GM18511 (cell line): Measurements from ENCODE around the gene PRPF31.

ENCODE experiments used
- ATAC-seq: cut with Tn5 transposase; IDR thresholded peaks from one replicate; pipeline ENCODE4 v1.9.1; 2021; ENCODE audit warnings: mild to moderate bottlenecking, moderate library complexity; ENCODE audit not compliant: unreplicated experiment

The PRPF31 gene

DNA sequence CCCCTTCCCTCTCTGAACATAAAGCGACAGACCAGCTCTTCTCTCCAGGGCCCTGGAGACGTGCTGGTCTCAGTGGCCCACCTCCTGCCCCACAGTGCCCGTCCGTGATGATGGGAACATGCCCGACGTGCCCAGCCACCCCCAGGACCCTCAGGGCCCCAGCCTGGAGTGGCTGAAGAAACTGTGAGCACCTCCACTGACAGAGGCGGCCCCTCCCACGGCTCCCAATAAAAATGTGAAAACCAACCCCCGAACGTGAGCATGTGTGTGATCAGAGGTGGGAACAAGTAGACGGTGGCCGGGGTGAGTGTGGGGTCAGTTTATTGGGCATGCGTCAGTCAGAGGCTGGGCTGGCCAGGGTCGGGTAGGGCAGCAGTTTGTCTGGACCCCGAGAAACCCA, 8.8 kb upstream of the PRPF31 start:
- no peak for ATAC-seq

DNA sequence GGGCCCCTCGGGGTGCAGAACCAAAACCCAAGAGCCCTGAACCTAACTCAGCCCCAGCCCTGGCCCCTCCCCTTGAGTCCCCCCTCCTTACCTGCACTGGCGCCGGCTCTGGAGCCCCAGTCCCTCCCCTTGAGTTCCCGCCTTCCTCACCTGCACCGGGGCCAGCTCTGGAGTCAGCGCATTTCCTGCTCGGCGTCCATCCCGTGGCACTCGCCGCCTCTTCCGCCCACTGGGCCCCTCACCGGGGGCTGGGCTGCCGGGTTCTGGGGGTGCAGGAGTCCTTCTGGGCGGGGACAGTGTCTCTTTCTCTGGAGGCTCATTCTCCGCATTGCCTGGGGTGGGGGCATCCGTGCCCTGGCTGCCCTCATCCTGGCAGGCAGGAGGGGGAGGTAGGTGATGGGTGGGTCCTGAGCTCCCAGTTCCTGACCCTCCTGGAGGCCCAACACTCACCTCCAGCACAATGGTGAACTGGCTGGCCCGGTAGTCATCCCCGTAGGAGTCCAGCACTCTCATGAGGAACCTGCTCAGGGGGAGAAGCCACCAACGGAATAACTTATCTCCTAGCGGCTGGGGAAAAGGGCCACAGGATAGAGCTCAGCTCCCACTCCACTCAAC, 7.6 kb upstream of the PRPF31 start:
- ATAC-seq = no peak

DNA sequence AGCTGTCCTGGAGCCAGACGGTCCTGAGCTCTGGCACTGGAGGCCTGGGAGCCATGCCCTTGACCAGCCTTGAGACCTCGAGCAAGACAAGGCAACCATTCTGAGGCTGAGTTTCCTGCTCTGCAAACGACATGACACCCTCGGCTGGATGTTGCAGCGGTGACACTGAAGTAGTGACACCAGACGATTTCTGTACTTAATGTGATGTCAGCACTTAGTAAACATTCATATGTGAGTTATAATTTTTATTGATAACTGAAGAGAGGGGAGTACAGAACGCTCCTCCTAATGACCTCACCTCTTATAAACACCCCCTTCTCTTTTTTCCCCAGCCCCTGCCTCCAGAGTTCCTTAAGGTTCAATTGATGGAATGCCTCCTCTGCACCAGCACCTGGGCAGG, 7.1 kb upstream of the PRPF31 start:
- no peak for ATAC-seq

DNA sequence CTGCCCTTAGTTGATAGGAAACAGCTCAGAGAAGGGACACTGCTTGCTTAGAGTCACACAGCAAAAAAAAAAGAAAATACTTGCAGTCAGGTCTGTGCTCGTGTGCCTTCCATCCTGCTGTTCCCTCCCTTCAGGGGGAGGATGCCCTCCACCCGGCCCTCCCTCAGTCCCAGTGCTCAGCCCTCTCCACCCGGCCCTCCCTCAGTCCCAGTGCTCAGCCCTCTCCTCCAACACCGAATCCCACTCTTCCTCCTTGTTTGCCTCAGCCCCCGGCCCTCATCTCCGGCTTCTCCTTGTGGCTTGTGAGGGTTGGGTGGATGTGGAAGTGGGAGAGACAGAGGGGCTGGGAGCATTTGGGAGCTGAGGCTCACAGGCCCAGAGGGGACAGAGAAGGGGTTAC, 5.9 kb upstream of the PRPF31 start:
- no peak for ATAC-seq

DNA sequence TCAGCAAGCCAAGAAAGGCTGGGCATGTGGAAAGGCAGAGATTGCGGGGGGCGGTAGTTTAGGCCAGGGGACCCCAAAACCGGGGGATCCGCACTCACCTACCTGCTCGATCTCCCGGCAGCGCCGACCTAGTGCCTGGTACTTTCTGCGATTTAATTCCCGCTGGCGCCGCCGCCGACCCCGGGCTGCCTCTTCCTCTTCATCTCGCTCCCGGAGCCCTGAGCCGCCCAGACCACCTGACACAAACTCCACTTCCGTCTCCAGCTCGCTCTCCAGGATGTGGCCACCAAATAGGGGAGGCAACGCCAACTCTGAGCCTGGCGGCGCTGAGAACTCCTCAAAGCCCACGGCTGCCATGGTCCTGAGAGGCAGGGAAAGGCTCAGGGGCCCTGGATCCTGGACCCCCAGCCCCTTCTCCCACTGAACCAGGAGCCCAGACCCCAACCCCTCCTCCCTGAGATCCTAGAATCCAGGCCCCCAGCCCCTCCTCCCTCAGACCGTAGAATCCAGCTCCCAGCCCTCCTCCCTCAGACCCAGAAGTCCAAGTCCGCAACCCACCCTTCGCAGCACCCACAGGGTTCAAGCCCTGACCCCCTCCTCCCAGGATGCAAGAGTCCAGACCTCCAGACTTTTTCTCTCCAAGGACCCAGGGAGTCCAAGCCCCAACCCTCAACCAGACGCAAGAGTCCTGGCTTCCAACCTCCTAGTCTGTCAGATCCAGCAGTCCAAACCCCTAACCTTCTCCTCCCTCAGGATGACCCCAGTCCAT, 1.0 kb upstream of the PRPF31 start:
- ATAC-seq = no peak

DNA sequence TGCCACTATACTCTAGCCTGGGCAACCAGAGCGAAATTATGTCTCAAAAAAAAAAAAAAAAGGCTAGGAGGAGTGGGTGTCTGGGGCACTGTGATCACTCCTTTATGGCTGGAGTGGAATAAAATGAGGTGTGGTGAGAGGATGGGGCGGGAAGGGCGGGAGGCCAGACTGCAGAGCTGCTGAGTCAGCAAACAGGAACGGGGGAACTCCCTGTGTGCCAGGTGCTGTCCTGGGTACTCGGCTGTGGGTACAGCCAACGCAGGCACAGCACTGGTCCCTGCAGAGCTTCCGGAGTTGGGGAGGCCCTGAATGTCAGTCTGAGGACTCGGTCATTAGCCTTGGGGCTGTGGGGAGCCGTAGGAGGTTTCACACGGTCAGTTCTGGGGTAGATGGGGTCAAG, 5.7 kb downstream of the PRPF31 start:
- no peak for ATAC-seq

DNA sequence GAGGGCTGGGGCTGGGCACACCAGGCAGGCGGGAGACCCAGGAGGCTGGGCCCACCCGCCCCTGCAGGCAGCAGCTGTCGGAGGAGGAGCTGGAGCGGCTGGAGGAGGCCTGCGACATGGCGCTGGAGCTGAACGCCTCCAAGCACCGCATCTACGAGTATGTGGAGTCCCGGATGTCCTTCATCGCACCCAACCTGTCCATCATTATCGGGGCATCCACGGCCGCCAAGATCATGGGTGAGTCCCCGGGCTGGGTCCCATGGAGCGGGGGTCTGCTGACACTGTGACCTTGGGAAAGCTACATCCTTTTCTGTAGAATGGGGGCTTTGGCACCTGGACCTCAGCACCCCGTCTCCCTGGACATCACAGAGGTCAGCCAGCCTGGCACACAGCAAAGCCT, 8.1 kb downstream of the PRPF31 start:
- ATAC-seq = no peak

DNA sequence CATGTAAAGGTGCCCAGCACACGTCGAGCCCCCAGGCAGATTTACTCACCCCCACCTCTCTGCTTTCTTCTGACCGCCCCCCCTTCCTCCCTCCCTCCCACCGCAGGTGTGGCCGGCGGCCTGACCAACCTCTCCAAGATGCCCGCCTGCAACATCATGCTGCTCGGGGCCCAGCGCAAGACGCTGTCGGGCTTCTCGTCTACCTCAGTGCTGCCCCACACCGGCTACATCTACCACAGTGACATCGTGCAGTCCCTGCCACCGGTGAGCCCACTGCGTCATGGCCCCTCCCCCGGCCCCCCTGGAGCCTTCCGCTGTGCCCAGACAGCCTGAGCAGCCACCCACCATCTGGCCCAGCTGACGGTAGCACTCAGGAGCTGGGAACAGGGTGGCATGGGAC, 8.8 kb downstream of the PRPF31 start:
- ATAC-seq = no peak

DNA sequence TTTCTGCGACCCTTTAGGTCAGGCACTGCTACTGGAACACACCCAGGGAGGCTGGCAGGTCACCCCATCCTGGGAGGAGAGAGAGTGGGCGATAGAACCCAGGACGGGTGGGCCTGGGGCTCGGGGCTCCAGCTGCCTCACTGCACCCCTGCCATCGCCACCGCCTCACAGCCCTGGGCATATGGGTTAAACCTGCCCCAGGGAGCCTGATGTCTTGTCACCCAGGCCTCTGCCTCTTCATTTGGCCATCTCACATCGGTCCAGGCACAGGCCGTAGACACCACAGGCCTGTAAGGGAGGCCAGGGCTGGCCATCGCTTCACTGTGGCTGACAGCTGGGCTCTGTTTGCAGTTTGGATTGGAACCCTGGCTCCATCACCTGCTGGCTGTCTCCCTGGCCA, 10.2 kb downstream of the PRPF31 start:
- ATAC-seq = no peak

DNA sequence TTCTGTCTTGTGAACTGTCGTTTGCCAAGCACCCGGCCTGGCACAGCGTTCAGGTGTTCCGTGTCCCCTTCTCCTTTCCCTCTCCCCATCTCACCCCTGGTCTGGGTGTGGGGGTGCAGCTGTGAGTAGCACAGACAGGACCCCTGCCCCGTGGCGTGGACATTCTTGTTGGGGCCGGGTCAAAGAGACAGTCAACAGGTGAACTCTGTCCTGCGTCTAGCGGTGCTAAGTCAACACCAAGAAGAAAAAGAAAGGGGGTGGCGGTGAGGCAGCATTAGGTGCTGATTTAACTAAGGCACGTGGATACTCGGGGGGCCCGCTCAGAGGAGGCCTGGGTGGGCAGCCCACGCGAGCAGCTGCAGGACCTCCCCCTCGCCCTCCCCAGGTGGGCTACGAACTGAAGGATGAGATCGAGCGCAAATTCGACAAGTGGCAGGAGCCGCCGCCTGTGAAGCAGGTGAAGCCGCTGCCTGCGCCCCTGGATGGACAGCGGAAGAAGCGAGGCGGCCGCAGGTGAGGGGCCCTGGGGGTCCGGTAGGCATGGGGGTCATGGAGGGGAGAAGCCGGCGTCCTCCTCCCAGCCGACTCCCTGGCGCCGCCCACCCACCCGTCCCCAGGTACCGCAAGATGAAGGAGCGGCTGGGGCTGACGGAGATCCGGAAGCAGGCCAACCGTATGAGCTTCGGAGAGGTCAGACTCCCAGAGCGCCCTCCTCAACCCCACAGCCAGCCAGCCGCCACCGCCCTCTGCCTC, 12.3 kb downstream of the PRPF31 start:
- ATAC-seq = no peak

DNA sequence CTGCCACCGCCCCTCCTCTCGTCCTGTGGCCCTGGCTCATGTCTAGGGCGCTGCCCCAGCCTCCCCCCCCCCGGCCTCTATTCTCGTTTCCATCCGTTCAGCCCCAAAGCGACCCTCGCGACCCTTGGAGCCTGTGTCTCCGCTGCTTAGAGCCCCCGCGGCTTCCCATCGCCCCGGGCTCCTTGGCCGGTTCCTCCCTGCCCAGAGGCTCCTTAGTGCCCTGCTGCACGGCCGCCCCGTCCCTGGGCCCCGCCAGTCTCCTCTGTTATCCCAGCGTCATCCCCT, 12.8 kb downstream of the PRPF31 start:
- ATAC-seq = no peak

DNA sequence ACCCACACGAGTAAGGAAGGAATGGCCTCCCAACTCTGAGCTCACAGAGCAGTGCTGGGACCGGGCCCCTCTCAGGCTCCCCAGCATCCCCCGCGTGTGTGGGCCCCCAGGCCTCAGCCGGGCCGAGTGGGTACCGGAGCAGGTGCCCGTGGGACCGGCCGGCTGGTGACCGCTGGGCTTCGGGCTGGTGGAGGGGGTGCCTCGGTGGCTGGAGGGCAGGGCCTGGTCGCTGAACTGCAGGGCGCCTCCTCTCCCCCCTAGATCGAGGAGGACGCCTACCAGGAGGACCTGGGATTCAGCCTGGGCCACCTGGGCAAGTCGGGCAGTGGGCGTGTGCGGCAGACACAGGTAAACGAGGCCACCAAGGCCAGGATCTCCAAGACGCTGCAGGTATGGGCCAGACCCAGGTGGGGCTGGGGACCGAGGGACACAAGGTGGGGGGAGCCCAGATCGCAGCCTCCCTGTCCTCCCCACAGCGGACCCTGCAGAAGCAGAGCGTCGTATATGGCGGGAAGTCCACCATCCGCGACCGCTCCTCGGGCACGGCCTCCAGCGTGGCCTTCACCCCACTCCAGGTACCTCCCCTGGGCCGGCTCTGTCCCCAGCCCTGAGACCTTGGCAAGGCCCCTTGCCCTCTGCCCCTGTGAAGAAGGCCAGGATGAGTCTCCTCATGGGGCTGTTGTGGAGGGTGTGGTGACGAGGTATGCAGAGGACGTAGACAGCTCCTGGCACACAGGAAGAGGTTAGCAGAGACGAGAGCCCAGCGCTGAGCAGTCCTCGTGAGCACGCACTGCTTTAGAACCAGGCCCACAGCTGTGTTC, 13.5 kb downstream of the PRPF31 start:
- ATAC-seq = no peak

DNA sequence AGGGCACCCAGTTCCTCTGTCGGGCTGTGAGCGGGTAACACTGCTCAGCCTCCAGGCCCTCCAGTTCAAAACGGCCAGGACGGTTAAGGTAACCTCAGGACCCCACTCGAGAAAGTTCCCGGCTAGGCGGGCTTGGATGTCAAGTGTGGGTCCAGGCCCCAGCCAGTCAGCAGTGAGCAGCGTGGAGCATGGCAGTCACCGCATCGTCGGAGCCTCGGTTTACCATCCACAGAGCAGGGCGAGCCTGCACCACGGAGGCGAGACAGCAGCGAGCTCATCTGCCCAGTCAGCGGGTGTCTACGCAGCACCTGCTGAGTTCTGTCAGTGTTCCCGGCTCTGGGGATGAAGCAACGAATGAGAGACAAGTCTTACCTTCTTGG, 14.1 kb downstream of the PRPF31 start:
- ATAC-seq = no peak

DNA sequence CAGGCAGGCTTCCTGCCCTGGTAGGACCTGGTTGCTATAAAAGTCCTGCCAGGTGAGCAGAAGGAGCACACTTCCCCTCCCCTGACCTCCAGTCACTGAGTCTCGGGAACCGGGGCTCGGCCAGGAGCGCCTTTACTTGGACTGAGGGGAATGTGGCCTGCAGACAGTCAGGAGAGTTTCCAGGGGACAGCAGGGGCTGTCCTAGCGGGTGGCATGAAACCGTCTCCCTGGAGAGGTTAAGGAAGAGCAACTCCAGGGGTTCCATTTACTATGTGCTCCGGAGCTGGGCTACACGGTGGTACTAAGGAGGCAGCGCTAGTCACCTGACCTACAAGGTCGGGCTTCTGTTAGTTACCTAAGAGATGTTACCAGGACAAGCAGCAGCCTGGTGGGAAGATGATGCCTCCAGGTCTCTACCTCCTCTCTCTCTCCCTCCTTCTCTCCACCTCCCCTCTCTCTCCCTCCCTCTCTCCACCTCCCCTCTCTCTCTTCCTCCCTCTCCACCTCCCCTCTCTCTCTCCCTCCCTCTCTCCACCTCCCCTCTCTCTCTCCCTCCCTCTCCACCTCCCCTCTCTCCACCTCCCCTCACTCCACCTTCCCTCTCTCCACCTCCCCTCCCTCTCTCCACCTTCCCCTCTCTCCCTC, 17.9 kb downstream of the PRPF31 start:
- no peak for ATAC-seq

DNA sequence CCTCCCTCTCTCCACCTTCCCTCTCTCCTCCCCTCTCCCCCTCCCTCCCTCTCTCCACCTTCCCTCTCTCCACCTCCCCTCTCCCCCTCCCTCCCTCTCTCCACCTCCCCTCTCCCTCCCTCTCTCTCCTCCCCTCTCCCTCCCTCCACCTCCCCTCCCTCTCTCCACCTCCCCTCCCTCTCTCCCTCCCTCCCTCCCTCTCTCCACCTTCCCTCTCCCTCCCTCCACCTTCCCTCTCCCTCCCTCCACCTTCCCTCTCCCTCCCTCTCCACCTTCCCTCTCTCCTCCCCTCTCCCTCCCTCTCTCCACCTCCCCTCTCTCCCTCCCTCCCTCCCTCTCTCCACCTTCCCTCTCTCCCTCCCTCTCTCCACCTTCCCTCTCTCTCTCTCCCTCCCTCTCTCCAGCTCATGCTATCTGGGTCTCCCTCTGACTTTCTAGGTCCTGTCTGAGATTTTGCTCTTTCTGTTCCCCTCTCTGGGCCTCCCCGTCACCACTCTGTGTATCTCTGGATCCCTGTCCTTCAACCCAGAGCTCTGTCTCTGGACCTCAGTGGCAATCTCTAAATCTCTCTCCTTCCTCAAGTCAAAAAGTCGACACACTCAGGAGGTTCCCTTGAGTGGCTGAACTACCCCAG, 18.5 kb downstream of the PRPF31 start:
- ATAC-seq = no peak

DNA sequence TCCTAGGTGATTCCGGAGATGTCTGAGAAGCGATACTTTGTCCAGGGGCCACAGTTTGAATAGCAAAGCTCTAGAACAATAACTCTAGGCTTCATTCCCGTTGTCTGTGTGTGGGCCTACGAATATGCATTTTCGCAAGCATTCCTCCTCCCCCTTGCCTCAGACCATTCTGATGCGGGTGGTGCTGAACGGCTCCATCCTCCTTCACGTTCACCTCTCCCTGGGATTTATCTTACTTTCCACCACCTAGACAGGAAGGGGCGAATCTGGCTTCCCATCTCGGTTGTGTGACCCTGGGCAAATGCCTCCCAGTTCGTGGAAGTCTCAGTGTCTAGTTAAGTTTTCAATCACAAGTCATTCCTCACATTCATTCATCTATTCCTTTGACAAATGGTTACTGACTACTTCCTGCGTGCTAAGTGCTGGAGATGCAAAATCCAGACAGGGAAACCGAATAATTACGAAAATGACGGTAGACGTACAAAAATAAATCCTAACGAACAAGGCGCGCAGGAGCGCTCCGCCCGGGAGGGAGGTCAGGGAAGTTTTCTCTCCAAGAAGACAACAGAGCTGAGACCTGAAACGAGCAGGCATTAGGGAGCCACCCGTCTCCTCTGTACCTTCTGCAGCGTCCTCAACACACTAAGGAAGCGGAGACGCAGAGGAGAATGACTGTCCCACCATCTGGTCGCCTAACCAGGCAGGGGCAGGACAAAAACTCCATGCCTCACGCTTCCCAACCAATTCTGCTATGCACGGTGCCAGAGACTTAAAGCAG, 20.7 kb downstream of the PRPF31 start:
- no peak for ATAC-seq

DNA sequence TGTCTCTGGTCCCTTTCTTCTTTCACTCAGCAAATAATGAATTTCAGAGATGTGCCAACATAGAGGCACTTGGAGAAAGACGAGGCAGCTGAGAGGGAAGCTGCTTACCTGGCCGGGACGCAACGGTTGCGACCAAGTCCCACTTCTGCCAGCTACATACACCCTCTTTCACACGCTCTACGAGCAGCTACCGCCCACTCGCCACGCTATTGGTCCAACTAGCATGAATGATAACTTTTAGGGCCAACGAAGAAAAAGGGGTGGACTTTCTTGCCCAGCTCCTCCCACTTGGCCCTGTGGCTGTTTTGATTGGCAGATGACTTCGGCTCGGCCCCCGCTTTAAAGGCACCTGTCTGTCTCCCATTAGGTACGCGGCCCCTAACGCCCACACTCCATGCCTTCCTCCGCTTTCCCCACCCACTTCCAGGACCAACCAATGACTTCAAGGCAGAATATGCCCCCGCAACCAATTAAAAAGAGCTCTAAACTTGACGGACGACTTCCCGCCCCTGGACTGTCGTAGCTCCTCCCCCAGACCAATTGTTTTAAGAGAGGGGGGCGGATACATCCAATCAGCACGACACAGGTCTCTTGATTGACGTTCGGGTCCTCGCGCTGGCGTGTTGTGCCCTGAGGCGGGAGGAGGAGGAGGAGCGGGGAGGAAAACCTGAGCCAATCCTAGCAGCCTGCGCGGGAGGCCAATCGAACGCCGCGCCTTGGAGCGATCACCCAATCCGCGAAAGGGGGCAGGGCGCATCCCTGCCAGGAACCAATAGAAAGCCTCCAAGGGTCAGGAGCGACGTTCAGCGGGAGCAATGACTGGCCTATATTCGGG, 21.5 kb downstream of the PRPF31 start:
- ATAC-seq = peak; percentile 82

DNA sequence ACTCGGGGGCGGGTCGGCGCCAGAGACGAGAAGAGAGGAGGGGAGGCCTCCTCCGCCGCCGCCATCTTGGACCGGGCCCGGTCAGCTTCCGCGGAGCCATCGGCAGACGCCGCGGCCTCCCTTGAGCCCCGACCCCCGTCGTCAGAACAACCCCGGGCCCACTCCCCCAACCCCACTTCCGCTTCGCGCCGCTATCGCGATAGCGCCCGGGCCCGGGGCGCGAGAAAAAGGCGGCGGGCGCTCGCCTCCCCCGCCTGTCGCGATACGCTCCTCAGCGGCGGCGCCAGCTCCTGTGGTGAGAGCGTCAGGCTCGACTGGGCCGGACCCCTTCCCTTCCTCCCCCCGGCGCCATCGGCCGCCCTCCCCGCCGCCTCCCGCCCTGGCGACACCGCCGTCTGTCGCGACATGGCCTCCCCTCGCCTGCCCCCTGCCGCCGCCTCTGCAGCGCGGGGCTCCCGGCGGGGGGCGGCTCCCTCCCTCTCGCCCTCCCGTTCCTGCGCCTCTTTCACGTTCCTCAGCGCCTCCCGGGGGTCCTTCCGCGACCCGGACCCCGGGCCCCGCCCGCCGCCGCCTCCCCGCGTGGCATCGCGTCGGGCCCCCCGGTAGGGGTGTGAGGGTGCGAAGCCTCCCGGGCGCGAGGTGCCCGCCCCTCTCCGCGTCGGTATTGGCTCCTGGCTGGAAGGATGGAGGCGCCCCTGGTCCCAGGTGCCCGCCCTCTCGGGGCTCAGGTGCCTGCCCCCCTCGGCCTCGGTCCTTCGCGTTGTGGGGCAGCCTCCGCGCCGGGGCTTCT, 22.3 kb downstream of the PRPF31 start, which contains the start of gene CNOT3:
Gene CNOT3, plus strand, starts transcription at position 64 of the 790 bp plus-strand sequence. CDS start 5,217 bp downstream, outside the sequence.
- no peak for ATAC-seq
